Measurements from ENCODE around the gene VTI1A.

The VTI1A gene

GRCh38 chr10:112793202-112793921 lies 346.3 kb downstream of the VTI1A start:
- peak; percentile 32 for DNase-seq

DNA sequence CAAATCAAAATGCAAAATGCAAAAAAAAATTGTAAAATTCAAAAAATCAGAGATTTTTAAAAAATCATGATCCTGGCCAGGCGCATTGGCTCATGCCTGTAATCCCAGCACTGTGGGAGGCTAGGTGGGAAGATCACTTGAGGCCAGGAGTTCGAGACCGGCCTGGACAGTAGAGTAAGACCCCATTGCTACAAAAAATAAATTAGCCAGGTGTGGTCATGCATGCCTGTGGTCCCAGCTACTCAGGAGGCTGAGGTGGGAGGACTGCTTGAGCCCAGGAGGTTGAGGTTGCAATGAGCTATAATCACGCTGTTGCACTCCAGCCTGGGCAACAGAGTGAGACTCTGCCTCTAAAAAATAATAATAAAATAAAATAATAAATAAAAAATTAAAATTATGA lies 347.2 kb downstream of the VTI1A start:
- no peak for DNase-seq

DNA sequence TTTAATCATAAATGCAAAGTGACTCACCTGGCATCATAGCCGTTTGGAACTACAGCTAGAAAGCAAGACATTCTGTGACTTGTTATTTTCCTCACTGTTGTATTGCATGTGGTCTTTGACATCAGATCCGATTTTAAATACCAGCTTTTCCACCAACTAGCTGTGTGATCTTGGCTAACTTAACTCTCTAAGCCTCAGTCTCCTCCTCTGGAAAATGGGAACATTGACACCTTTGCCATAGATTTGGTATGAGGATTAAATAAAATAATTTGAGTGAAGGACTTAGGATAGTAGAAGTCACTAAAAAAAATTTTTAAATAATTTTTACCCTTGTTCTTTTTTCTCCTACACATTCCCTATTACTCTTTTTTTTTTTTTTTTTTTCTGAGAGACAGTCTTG lies 348.1 kb downstream of the VTI1A start:
- no peak for DNase-seq

- DNase-seq, result no peak
Measured at GRCh38 chr10:112797197-112797596, 350.2 kb downstream of the VTI1A start.

GRCh38 chr10:112797855-112798254 lies 350.8 kb downstream of the VTI1A start:
- DNase-seq, result no peak

GRCh38 chr10:112799038-112799437 lies 352.0 kb downstream of the VTI1A start:
- DNase-seq, result no peak

- DNase-seq, result no peak
Measured at GRCh38 chr10:112799726-112800510, 352.9 kb downstream of the VTI1A start.

- DNase-seq, result no peak
Measured at GRCh38 chr10:112801004-112801403, 354.0 kb downstream of the VTI1A start.

GRCh38 chr10:112801748-112802147 lies 354.7 kb downstream of the VTI1A start:
- no peak for DNase-seq

- DNase-seq, result no peak
Measured at GRCh38 chr10:112802411-112803022, 355.5 kb downstream of the VTI1A start.

DNA sequence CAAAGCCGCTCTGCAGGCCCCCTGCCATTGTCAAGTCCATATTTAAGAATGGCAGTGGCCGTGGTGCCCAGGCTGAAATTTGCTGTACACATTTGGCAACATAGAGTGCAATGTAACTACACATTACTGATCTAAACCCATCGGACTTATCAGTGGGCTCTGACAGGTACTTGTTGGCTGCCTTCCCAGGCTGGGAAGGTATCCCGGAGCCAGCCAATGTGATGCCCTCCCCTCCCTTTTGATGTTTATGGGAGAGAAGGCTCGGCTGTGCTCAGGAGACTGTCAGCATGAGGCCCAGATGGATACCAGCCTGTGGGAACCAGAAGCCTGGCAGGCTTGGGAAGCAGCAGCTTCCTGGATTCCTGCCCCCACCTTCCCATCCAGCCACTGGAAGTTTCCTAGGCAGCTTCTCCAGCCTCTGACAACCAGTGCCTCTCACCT lies 357.0 kb downstream of the VTI1A start:
- peak; percentile 42 for DNase-seq

DNA sequence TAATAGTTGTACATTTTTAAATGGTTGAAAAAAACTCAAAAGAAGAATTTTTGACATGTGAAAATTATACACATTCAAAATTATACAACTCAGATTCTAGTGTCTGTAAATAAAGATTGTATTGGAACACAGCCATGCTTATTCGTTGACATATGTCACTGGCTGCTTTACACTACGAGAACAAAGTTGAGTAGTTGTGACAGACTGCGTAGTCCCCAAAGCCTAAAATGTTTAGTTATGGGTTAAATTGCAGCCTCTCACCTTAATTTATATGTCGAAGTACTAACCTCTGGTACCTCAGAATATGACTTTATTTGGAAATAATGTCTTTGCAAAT lies 358.2 kb downstream of the VTI1A start:
- DNase-seq, result no peak

GRCh38 chr10:112805701-112806100 lies 358.7 kb downstream of the VTI1A start:
- DNase-seq, result no peak

GRCh38 chr10:112807013-112807412 lies 360.0 kb downstream of the VTI1A start:
- DNase-seq, result no peak

DNA sequence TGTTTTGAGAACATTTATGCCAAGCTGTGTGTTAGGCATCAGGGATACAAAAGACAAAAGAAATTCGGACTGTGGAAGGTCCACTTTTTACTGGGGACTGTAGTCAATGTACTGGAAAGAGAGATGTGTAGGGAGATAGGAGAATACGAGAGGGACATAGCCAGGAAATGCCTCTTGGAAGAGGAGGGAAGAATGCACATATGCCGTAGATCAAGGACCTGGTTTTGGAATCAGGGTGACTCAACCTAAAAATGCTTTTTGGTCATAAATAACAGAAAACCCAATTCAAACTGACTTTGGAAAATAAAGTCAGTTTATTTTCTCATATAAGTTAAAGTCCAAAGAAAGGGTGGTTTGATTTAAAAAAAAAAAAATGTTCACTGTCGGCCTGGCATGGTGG lies 362.7 kb downstream of the VTI1A start:
- no peak for DNase-seq

DNA sequence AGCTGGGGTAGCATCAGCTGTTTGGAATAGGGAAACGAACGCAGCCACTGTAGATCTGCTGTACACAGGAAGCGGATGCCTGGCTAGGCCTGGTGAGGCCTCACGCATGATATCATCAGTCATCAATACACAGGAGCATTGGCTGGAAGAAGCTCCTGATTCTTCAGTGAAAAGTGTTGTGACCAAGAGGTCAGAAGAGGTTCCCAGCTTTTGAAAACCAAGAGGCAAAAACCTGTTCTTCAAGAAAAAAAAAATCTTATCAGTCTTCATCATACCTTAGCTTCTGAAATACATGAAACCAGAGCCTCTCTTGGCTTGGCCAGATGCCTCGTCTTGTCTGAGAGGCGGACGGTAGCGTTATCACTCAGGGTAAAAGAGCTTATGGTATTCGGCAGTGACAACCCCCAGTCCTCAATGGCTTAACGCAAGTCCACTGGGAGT lies 363.7 kb downstream of the VTI1A start:
- DNase-seq, result no peak

DNA sequence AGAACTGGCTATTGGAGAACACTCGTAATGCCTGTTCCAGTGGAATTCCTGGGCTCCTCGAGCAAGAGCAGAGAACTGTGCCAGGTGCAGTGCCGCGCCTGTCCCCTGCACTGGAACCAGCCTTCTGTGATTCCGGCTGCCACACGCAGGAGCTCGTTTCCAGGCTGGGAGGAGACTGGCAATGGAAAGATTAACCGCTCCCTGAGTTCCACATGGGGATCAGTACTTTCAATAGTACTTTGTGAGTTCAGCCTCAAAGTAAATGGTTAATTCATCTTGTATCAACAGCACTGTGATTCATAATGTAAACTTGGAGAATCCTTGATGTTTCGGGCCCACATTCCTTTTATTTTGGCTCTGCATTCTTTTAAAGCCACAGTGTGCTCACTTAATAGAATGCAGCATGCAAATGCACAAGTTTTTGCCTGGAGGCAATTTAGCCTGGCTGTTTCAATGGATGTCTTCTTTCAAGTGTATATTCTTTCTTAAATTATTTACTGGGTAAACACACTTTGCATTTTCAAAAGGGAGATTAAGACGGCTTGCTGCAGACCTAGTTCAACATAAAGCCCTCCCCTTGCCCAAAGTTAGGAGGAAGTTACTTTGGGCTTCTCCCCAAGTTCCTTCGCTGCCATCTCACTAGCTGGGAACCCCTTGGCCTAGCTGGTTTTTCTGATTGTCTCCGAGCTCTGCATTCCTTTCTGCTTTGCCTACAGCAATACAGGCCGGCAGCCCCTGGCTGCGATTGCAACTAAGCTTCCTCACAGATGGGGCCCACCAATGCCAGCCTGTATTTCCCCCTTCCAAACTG lies 364.9 kb downstream of the VTI1A start:
- no peak for DNase-seq

- DNase-seq, result no peak
Measured at GRCh38 chr10:112812586-112812985, 365.6 kb downstream of the VTI1A start.

- DNase-seq, result no peak
Measured at GRCh38 chr10:112813866-112814591, 367.0 kb downstream of the VTI1A start.

GRCh38 chr10:112815269-112816032 lies 368.4 kb downstream of the VTI1A start:
- no peak for DNase-seq

DNA sequence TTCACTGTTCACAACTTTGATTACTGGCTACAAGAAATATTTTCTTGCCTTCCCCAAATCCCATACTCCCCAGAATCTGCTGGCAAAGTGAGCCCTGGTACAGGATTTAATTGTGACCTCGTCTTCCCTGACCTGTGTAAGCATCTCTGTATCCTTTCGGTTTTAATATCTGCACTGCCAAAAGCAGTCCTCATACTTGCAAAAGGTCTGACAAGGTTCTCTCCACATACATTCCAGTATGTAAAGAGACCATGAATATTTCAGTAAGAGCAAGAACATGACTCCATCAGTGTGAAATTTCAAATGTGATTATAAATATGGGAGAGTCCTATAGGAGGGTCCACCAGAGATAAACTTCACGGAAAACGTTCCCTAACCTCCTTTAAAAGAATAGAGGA lies 369.0 kb downstream of the VTI1A start:
- no peak for DNase-seq

GRCh38 chr10:112816891-112817290 lies 369.9 kb downstream of the VTI1A start:
- no peak for DNase-seq
